ENCODE results near the gene CDK17.
"Not testable (repeated sequence)": the region's sequence is repeated elsewhere in the genome, so short reads cannot be mapped to it uniquely, and the experiment has no call there.

Gene CDK17

DNA sequence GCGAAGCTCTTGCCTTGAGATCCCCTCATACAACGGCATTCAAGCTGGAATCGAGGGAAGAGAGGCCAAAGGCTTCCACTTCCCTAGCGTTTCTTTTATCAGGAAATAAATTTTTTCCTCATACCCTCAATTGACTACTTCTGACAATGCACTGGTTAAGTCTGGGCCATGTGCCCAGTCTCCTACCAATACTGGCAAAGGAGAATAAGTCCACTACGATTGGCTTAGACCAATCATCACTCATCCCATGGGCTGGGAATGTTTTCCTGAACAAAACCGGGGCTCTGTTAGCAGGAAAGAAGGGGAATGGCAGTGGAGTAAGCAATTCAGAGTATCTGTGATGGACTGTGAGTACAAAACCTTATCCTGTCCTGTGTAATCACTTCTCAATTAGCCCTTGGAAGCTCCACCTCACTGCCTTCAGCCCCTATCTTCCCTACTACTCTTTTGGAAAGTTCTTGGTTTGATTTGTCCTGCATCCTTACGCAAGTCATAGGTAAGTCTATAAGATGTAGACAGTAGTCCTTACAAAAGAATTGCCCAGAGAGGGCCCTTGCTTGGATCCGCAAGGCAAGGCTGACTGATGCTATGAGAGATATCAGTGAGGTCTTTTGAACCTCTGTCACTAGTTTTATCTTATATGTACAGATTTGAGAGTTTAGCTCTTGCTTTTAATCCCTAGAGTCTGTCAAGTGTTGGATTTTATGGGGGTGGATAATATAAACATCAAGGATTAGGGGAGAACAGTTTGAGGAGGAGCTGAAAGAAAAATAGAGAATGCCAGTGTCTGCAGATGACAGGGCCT lies 36.3 kb upstream of the CDK17 start:
- TF ChIP-seq EZH2phosphoT487 (IDR thresholded peaks at IDR 0.05; ENCODE audit: borderline replicate concordance), result no peak
- TF ChIP-seq, protein P1, sequence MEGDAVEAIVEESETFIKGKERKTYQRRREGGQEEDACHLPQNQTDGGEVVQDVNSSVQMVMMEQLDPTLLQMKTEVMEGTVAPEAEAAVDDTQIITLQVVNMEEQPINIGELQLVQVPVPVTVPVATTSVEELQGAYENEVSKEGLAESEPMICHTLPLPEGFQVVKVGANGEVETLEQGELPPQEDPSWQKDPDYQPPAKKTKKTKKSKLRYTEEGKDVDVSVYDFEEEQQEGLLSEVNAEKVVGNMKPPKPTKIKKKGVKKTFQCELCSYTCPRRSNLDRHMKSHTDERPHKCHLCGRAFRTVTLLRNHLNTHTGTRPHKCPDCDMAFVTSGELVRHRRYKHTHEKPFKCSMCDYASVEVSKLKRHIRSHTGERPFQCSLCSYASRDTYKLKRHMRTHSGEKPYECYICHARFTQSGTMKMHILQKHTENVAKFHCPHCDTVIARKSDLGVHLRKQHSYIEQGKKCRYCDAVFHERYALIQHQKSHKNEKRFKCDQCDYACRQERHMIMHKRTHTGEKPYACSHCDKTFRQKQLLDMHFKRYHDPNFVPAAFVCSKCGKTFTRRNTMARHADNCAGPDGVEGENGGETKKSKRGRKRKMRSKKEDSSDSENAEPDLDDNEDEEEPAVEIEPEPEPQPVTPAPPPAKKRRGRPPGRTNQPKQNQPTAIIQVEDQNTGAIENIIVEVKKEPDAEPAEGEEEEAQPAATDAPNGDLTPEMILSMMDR (conservative IDR thresholded peaks at IDR 0.05; ENCODE audit: low read length), result no peak
- Histone ChIP-seq H3K79me2 (ENCODE audit: insufficient read depth, low read length) (no peaks in the 10 kb centered on the region), H2AFZ (ENCODE audit: low read length) (peak overlapping the region; percentile 44; the same call in 1 of the 2 replicates), H4K20me1 (ENCODE audit: insufficient read depth, low read length, poor library complexity, severe bottlenecking) (no peaks in the 10 kb centered on the region), H3K4me1 (ENCODE audit: insufficient read depth, low read length, poor library complexity, severe bottlenecking) (peaks cover 50% of the 10 kb centered on the region), H3K36me3 (ENCODE audit: insufficient read depth, low read length) (no peaks in the 10 kb centered on the region), H3K4me3 (ENCODE audit: low read length, poor library complexity, severe bottlenecking) (no peak overlapping the region), H3F3A (ENCODE audit: low read depth) (peaks cover 11% of the 10 kb centered on the region; the same call in 1 of the 2 replicates), H3K9me2 (replicated peaks; ENCODE audit: low read depth, low read length) (no peaks in the 10 kb centered on the region), H3K27me3 (ENCODE audit: insufficient read depth, low read length, poor library complexity, severe bottlenecking) (no peaks in the 10 kb centered on the region), H3K9ac (ENCODE audit: low read depth, low read length, poor library complexity, severe bottlenecking) (no peak overlapping the region), H3K9me3 (ENCODE audit: insufficient read depth, low read depth, low read length) (no peaks in the 10 kb centered on the region; the same call in 1 of the 2 replicates), H3K4me2 (ENCODE audit: low read depth, low read length, poor library complexity, severe bottlenecking) (no peak overlapping the region)

DNA sequence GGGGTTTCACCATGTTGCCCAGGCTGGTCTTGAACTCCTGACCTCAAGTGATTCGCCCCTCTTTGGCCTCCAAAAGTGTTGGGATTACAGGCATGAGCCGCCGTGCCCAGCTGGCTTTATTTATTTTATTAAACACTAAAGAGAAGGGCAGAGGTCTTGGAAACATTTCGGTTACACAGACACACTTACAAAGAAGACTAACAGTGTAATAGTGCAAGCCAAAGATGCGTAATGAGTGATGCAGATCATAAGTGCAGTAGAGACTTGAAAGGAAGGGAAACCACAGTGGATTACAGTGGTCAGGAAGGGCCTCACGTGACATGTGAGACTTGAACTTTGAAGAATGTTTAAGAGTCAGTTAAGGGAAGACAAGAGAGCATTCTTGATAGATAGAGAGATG lies 33.9 kb upstream of the CDK17 start:
- H3K4me2 ChIP-seq (ENCODE audit: low read depth, low read length, poor library complexity, severe bottlenecking), result peak overlapping the region; percentile 74
- no peaks in the 10 kb centered on the region for H3K9me2 ChIP-seq (replicated peaks; ENCODE audit: low read depth, low read length)
- no peaks in the 10 kb centered on the region for H4K20me1 ChIP-seq (ENCODE audit: insufficient read depth, low read length, poor library complexity, severe bottlenecking)
- peak overlapping the region; percentile 65 for H3K9ac ChIP-seq (ENCODE audit: low read depth, low read length, poor library complexity, severe bottlenecking)
- TF ChIP-seq, protein P1 (conservative IDR thresholded peaks at IDR 0.05; ENCODE audit: low read length), result no peak
- TF ChIP-seq EZH2phosphoT487 (IDR thresholded peaks at IDR 0.05; ENCODE audit: borderline replicate concordance), result no peak
- no peaks in the 10 kb centered on the region for H3K9me3 ChIP-seq (ENCODE audit: insufficient read depth, low read depth, low read length)
- no peaks in the 10 kb centered on the region for H3K79me2 ChIP-seq (ENCODE audit: insufficient read depth, low read length)
- peak overlapping the region; percentile 18; the same call in 1 of the 2 replicates for H2AFZ ChIP-seq (ENCODE audit: low read length)
- H3F3A ChIP-seq (ENCODE audit: low read depth), result peaks cover 11% of the 10 kb centered on the region; the same call in 1 of the 2 replicates
- no peaks in the 10 kb centered on the region for H3K36me3 ChIP-seq (ENCODE audit: insufficient read depth, low read length)
- peaks cover 56% of the 10 kb centered on the region for H3K4me1 ChIP-seq (ENCODE audit: insufficient read depth, low read length, poor library complexity, severe bottlenecking)
- peak overlapping the region; percentile 63 for H3K4me3 ChIP-seq (ENCODE audit: low read length, poor library complexity, severe bottlenecking)
- no peaks in the 10 kb centered on the region for H3K27me3 ChIP-seq (ENCODE audit: insufficient read depth, low read length, poor library complexity, severe bottlenecking)

DNA sequence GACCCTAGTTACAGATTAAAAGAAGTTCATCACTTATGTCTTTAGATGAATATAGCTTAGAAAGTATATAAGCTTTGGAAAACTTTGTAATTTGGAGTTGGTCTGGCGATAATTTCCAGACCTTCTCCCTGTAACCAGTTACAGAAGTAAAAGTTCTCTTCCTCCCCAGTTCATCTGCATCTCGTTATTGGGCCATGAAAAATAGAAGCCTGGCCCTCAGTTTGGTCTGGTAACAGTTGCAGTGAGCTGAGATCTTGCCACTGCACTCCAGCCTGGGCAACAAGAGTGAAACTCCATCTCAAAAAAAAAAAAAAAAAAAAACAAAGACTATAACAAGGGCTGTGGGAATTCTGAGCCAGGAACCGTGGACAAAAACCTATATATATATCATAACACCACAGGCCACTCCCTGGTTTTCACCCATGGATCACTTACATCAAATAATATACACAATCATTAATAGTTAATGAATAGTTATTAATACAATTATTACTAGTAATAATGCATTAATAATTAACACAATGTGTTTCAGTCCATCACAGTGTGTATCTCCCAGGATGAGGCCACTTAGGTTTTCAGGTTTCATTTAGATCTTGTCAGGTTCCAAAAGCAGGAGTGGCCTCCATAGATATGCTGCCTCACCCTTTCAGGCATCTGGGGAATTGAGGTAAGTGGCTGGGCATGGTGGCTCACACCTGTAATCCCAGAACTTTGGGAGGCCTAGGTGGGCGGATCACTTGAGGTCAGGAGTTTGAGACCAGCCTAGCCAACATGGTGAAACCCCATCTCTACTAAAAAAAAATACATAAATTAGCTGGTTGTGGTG lies 32.5 kb upstream of the CDK17 start:
- H3K9me3 ChIP-seq (ENCODE audit: insufficient read depth, low read depth, low read length); H3K4me3 ChIP-seq (ENCODE audit: low read length, poor library complexity, severe bottlenecking); H3K79me2 ChIP-seq (ENCODE audit: insufficient read depth, low read length); H3K36me3 ChIP-seq (ENCODE audit: insufficient read depth, low read length); H3K9me2 ChIP-seq (replicated peaks; ENCODE audit: low read depth, low read length); H3K27me3 ChIP-seq (ENCODE audit: insufficient read depth, low read length, poor library complexity, severe bottlenecking); H4K20me1 ChIP-seq (ENCODE audit: insufficient read depth, low read length, poor library complexity, severe bottlenecking); H2AFZ ChIP-seq (ENCODE audit: low read length); H3K4me2 ChIP-seq (ENCODE audit: low read depth, low read length, poor library complexity, severe bottlenecking); H3K9ac ChIP-seq (ENCODE audit: low read depth, low read length, poor library complexity, severe bottlenecking): not testable (repeated sequence)
- Histone ChIP-seq H3F3A (ENCODE audit: low read depth) (peaks cover 11% of the 10 kb centered on the region; the same call in 1 of the 2 replicates), H3K4me1 (ENCODE audit: insufficient read depth, low read length, poor library complexity, severe bottlenecking) (peaks cover 48% of the 10 kb centered on the region)
